ENCODE data around the gene MYOC. TPM values are rescaled to one million over a fixed set of nuclear protein-coding genes. Genes with fewer than 3 reads are reported as not detected.
"Not testable (repeated sequence)": the region's sequence is repeated elsewhere in the genome, so short reads cannot be mapped to it uniquely, and the experiment has no call there.

The MYOC gene
- polyA plus RNA-seq (2013, experiment 1 of 2): not detected
- polyA plus RNA-seq (2013, experiment 2 of 2): not detected

GRCh38 chr1:171652234-171652822, at the start of gene MYOC:
TSS of gene MYOC (minus strand) at chr1:171652688. CDS start at chr1:171652611, 77 bp downstream.
- Histone ChIP-seq H3K27ac (ENCODE audit: low read length, poor library complexity, severe bottlenecking) (no peak within 1 kb of the TSS), H2BK12ac (ENCODE audit: low read length in 2 of 2) (no peak within 1 kb of the TSS), H3K9me3 (ENCODE audit: control insufficient read depth, low read length) (no peaks in the 10 kb centered on the region), H3K27me3 (ENCODE audit: control insufficient read depth in 1 of 2, insufficient read depth in 1 of 2, low read length in 2 of 2) (peaks cover 0 to 4% of the 10 kb centered on the region in 2 experiments), H3K4me3 (ENCODE audit: insufficient read depth in 1 of 2, low read depth in 1 of 2, low read length in 2 of 2) (no peak within 1 kb of the TSS), H2BK15ac (ENCODE audit: low read depth, poor library complexity, severe bottlenecking) (no peak within 1 kb of the TSS), H3K18ac (ENCODE audit: low read depth in 1 of 2, low read length in 2 of 2) (no peak within 1 kb of the TSS), H2AFZ (ENCODE audit: low read depth, low read length) (no peak within 1 kb of the TSS), H3K4me1 (ENCODE audit: control insufficient read depth, insufficient read depth, low read depth, low read length) (peaks cover 8% of the 10 kb centered on the region), H2BK120ac (ENCODE audit: low read depth, low read length) (no peak within 1 kb of the TSS), H4K8ac (ENCODE audit: low read length) (no peak within 1 kb of the TSS), H3K9ac (ENCODE audit: low read length) (peak within 1 kb of the TSS; percentile 68), H2AK5ac (ENCODE audit: low read length, severe bottlenecking) (no peak within 1 kb of the TSS), H4K91ac (ENCODE audit: low read length) (no peak within 1 kb of the TSS), H3K4me2 (ENCODE audit: low read length, poor library complexity, severe bottlenecking) (no peak within 1 kb of the TSS), H3K36me3 (ENCODE audit: control insufficient read depth in 1 of 2, insufficient read depth in 2 of 2, low read depth in 1 of 2, low read length in 2 of 2) (no peaks in the 10 kb centered on the region), H2BK5ac (ENCODE audit: low read depth, low read length, poor library complexity, severe bottlenecking) (no peak within 1 kb of the TSS), H3K79me1 (replicated peaks; ENCODE audit: low read length, poor library complexity, severe bottlenecking) (no peaks in the 10 kb centered on the region), H3K14ac (ENCODE audit: low read length in 2 of 2) (peak within 1 kb of the TSS in 1 of 2 experiments; percentile 74), H3K4ac (ENCODE audit: low read depth in 1 of 2, low read length in 2 of 2) (no peak within 1 kb of the TSS), H3K23ac (ENCODE audit: low read length in 2 of 2) (no peak within 1 kb of the TSS)
- DNase-seq: no peak
- WGBS: 86% methylated on average over 8 of the region's 8 CpGs

DNA sequence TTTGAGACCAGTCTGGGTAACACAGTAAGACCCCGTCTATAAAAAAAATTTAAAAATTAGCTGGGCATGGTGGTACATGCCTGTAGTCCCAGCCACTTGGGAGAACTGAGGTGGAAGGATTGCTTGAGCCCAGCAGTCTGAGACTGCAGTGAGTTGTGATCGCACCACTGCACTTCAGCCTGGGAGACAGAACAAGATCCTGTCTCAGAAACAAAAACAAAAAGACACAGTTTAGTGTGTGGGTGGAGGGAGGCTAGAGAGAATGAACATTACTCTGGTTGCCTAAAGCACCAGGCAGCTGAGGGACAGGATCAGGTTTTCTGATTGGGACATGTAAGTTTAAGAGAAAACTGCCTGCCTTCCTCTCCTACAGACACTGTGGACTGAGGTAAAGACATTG, 47.0 kb upstream of the MYOC start:
- WGBS: 98% methylated on average over 2 of the region's 2 CpGs

DNA sequence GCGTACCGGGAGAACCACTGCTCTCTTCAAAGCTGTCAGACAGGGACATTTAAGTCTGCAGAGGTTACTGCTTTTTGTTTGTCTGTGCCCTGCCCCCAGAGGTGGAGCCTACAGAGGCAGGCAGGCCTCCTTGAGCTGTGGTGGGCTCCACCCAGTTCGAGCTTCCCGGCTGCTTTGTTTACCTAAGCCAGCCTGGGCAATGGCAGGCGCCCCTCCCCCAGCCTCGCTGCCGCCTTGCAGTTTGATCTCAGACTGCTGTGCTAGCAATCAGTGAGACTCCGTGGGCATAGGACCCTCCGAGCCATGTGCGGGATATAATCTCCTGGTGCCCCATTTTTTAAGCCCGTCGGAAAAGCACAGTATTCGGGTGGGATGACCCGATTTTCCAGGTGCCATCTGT, 43.3 kb upstream of the MYOC start:
- not testable (repeated sequence) for H2AFZ ChIP-seq (ENCODE audit: low read depth, low read length); H3K4me1 ChIP-seq (ENCODE audit: control insufficient read depth, insufficient read depth, low read depth, low read length); H3K79me1 ChIP-seq (replicated peaks; ENCODE audit: low read length, poor library complexity, severe bottlenecking); DNase-seq; H3K4ac ChIP-seq (ENCODE audit: low read depth in 1 of 2, low read length in 2 of 2); H3K18ac ChIP-seq (ENCODE audit: low read depth in 1 of 2, low read length in 2 of 2); H4K91ac ChIP-seq (ENCODE audit: low read length); H3K27me3 ChIP-seq (ENCODE audit: control insufficient read depth in 1 of 2, insufficient read depth in 1 of 2, low read length in 2 of 2); H2BK15ac ChIP-seq (ENCODE audit: low read depth, poor library complexity, severe bottlenecking); H3K4me2 ChIP-seq (ENCODE audit: low read length, poor library complexity, severe bottlenecking); H2AK5ac ChIP-seq (ENCODE audit: low read length, severe bottlenecking); H3K4me3 ChIP-seq (ENCODE audit: insufficient read depth in 1 of 2, low read depth in 1 of 2, low read length in 2 of 2); H3K27ac ChIP-seq (ENCODE audit: low read length, poor library complexity, severe bottlenecking); H3K9me3 ChIP-seq (ENCODE audit: control insufficient read depth, low read length); H2BK120ac ChIP-seq (ENCODE audit: low read depth, low read length); H3K9ac ChIP-seq (ENCODE audit: low read length); H2BK12ac ChIP-seq (ENCODE audit: low read length in 2 of 2); H3K23ac ChIP-seq (ENCODE audit: low read length in 2 of 2); H3K14ac ChIP-seq (ENCODE audit: low read length in 2 of 2); H2BK5ac ChIP-seq (ENCODE audit: low read depth, low read length, poor library complexity, severe bottlenecking); H4K8ac ChIP-seq (ENCODE audit: low read length)
- 92% methylated on average over 14 of the region's 14 CpGs for WGBS
- peaks cover 2 to 16% of the 10 kb centered on the region in 2 experiments for H3K36me3 ChIP-seq (ENCODE audit: control insufficient read depth in 1 of 2, insufficient read depth in 2 of 2, low read depth in 1 of 2, low read length in 2 of 2)

More for the DNA sequence above, 47.0 kb upstream of the MYOC start:
- no peak overlapping the region for H3K18ac ChIP-seq (ENCODE audit: low read depth in 1 of 2, low read length in 2 of 2)
- H2AFZ ChIP-seq (ENCODE audit: low read depth, low read length): no peak overlapping the region
- H2BK12ac ChIP-seq (ENCODE audit: low read length in 2 of 2): no peak overlapping the region
- no peak overlapping the region for H3K23ac ChIP-seq (ENCODE audit: low read length in 2 of 2)
- no peak overlapping the region for H2BK5ac ChIP-seq (ENCODE audit: low read depth, low read length, poor library complexity, severe bottlenecking)
- H3K9me3 ChIP-seq (ENCODE audit: control insufficient read depth, low read length): no peaks in the 10 kb centered on the region
- H3K27me3 ChIP-seq (ENCODE audit: control insufficient read depth in 1 of 2, insufficient read depth in 1 of 2, low read length in 2 of 2): no peaks in the 10 kb centered on the region
- peaks cover 2 to 45% of the 10 kb centered on the region in 2 experiments for H3K36me3 ChIP-seq (ENCODE audit: control insufficient read depth in 1 of 2, insufficient read depth in 2 of 2, low read depth in 1 of 2, low read length in 2 of 2)
- H4K91ac ChIP-seq (ENCODE audit: low read length): no peak overlapping the region
- no peak for DNase-seq
- no peak overlapping the region for H2BK15ac ChIP-seq (ENCODE audit: low read depth, poor library complexity, severe bottlenecking)
- H3K4me1 ChIP-seq (ENCODE audit: control insufficient read depth, insufficient read depth, low read depth, low read length): no peaks in the 10 kb centered on the region
- H3K4me2 ChIP-seq (ENCODE audit: low read length, poor library complexity, severe bottlenecking): no peak overlapping the region
- no peaks in the 10 kb centered on the region for H3K79me1 ChIP-seq (replicated peaks; ENCODE audit: low read length, poor library complexity, severe bottlenecking)
- no peak overlapping the region for H4K8ac ChIP-seq (ENCODE audit: low read length)
- H2AK5ac ChIP-seq (ENCODE audit: low read length, severe bottlenecking): no peak overlapping the region
- H3K9ac ChIP-seq (ENCODE audit: low read length): no peak overlapping the region
- no peak overlapping the region for H3K4ac ChIP-seq (ENCODE audit: low read depth in 1 of 2, low read length in 2 of 2)
- no peak overlapping the region for H3K4me3 ChIP-seq (ENCODE audit: insufficient read depth in 1 of 2, low read depth in 1 of 2, low read length in 2 of 2)
- no peak overlapping the region for H3K14ac ChIP-seq (ENCODE audit: low read length in 2 of 2)
- no peak overlapping the region for H2BK120ac ChIP-seq (ENCODE audit: low read depth, low read length)
- H3K27ac ChIP-seq (ENCODE audit: low read length, poor library complexity, severe bottlenecking): no peak overlapping the region

DNA sequence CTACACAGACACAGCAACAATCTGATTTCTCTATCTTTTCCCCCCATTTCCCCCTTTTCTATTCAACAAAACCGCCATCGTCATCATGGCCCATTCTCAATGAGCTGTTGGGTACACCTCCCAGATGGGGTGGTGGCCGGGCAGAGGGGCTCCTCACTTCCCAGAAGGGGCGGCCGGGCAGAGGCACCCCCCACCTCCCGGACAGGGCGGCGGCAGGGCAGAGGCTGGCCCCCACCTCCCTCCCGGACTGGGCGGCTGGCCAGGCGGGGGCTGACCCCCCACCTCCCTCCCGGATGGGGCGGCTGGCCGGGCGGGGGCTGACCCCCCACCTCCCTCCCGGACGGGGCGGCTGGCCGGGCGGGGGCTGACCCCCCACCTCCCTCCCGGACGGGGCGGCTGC, 41.1 kb upstream of the MYOC start:
- H4K8ac ChIP-seq (ENCODE audit: low read length); H2BK15ac ChIP-seq (ENCODE audit: low read depth, poor library complexity, severe bottlenecking); H3K4ac ChIP-seq (ENCODE audit: low read depth in 1 of 2, low read length in 2 of 2); H2BK5ac ChIP-seq (ENCODE audit: low read depth, low read length, poor library complexity, severe bottlenecking); H2AK5ac ChIP-seq (ENCODE audit: low read length, severe bottlenecking); H2AFZ ChIP-seq (ENCODE audit: low read depth, low read length); H3K27me3 ChIP-seq (ENCODE audit: control insufficient read depth in 1 of 2, insufficient read depth in 1 of 2, low read length in 2 of 2); H3K4me3 ChIP-seq (ENCODE audit: insufficient read depth in 1 of 2, low read depth in 1 of 2, low read length in 2 of 2); H3K23ac ChIP-seq (ENCODE audit: low read length in 2 of 2); H3K4me1 ChIP-seq (ENCODE audit: control insufficient read depth, insufficient read depth, low read depth, low read length); H3K18ac ChIP-seq (ENCODE audit: low read depth in 1 of 2, low read length in 2 of 2); H3K4me2 ChIP-seq (ENCODE audit: low read length, poor library complexity, severe bottlenecking); DNase-seq; H3K79me1 ChIP-seq (replicated peaks; ENCODE audit: low read length, poor library complexity, severe bottlenecking); H3K14ac ChIP-seq (ENCODE audit: low read length in 2 of 2); H3K36me3 ChIP-seq (ENCODE audit: control insufficient read depth in 1 of 2, insufficient read depth in 2 of 2, low read depth in 1 of 2, low read length in 2 of 2); H3K9me3 ChIP-seq (ENCODE audit: control insufficient read depth, low read length); H2BK120ac ChIP-seq (ENCODE audit: low read depth, low read length); H2BK12ac ChIP-seq (ENCODE audit: low read length in 2 of 2); H4K91ac ChIP-seq (ENCODE audit: low read length); H3K9ac ChIP-seq (ENCODE audit: low read length); H3K27ac ChIP-seq (ENCODE audit: low read length, poor library complexity, severe bottlenecking): not testable (repeated sequence)
- WGBS: 100% methylated on average over 2 of the region's 23 CpGs

Measured in mesenchymal stem cell (in vitro differentiated cells and primary cell).